B cell (primary cell): ENCODE measurements around the gene IQCH. TPM values are rescaled to one million over a fixed set of nuclear protein-coding genes. Genes with fewer than 3 reads are reported as not detected.

Source experiments
- ATAC-seq: fragments of 200-7000 bp; cut with Tn5 transposase; one replicate; pipeline ENCODE4 v1.10.0; 2021; ENCODE audit warnings: low read depth, mild to moderate bottlenecking, moderate number of reproducible peaks, moderate library complexity
- CTCF ChIA-PET: fragments of 350-600 bp; sonication (Branson Sonifier 250); formaldehyde crosslinking; loops from one replicate; lab custom pipeline; 2021; ENCODE audit warnings: antibody characterized with exemption, inconsistent platforms; lab: Charles Lee
- POLR2A ChIA-PET: fragments of 350-600 bp; sonication (Branson Sonifier 250); formaldehyde crosslinking; loops from one replicate; lab custom pipeline; 2021; ENCODE audit warnings: antibody characterized with exemption; lab: Charles Lee
- DNase-seq: peaks from one replicate; pipeline ENCODE4 v3.0.0; 2013
- H2AFZ ChIP-seq: 2 replicates; pipeline ENCODE4 v1.6.1; 2012; ENCODE audit warnings: mild to moderate bottlenecking, low read depth, low read length; ENCODE audit not compliant: insufficient read depth, poor library complexity, severe bottlenecking
- H3K27ac ChIP-seq, 2 donors: 1 replicate in 1 of 2; 2 replicates in 1 of 2; pipeline ENCODE4 v1.5.1; 2012 to 2013; ENCODE audit warnings: low read length in 2 of 2, mild to moderate bottlenecking in 2 of 2, moderate library complexity in 1 of 2
- H3K27me3 ChIP-seq, 4 experiments: fragments of 200-600 bp in 1 of 4; sonication (generic) in 1 of 4; replicated peaks in 1 of 4; 1 replicate in 2 of 4; 2 replicates in 2 of 4; pipeline versions ENCODE4 v1.6.1 to v1.7.0; 2013 to 2016; ENCODE audit warnings: low read length in 3 of 4, mild to moderate bottlenecking in 2 of 4, mixed read lengths in 1 of 4, moderate library complexity in 1 of 4; ENCODE audit not compliant: insufficient read depth in 4 of 4, control insufficient read depth in 3 of 4; ENCODE audit errors: control extremely low read depth in 1 of 4
- H3K36me3 ChIP-seq, 2 experiments: replicated peaks in 1 of 2; 1 replicate in 1 of 2; 2 replicates in 1 of 2; pipeline versions ENCODE4 v1.6.1 to v1.7.1; 2013; ENCODE audit warnings: low read length in 1 of 2; ENCODE audit not compliant: insufficient read depth in 2 of 2, control insufficient read depth in 1 of 2; ENCODE audit errors: control extremely low read depth in 1 of 2, extremely low read depth in 1 of 2
- H3K4me1 ChIP-seq, 2 donors: fragments of 200-600 bp in 1 of 2; sonication (generic) in 1 of 2; 1 replicate in 1 of 2; 2 replicates in 1 of 2; pipeline versions ENCODE4 v1.5.1 to v1.6.1; 2013 to 2017; ENCODE audit warnings: low read length in 2 of 2; ENCODE audit not compliant: control insufficient read depth in 2 of 2, insufficient read depth in 2 of 2
- H3K4me2 ChIP-seq: replicated peaks from 2 replicates; pipeline ENCODE3; 2012; ENCODE audit warnings: mild to moderate bottlenecking, low read depth, low read length; ENCODE audit not compliant: poor library complexity, severe bottlenecking
- H3K4me3 ChIP-seq, 5 experiments: fragments of 200-600 bp in 1 of 5; sonication (generic) in 1 of 5; 1 replicate in 3 of 5; 2 replicates in 2 of 5; pipeline versions ENCODE4 v1.5.1 to v1.7.0; 2011 to 2016; ENCODE audit warnings: low read length in 4 of 5, mild to moderate bottlenecking in 4 of 5, low read depth in 2 of 5, control low read depth in 1 of 5, moderate library complexity in 1 of 5; ENCODE audit not compliant: insufficient read depth in 1 of 5; ENCODE audit errors: control extremely low read depth in 1 of 5, extremely low read depth in 1 of 5
- H3K79me2 ChIP-seq: fragments of 200-600 bp; sonication (generic); one replicate; pipeline ENCODE4 v1.6.0; 2016; ENCODE audit warnings: low read length; ENCODE audit not compliant: control insufficient read depth, insufficient read depth
- H3K9ac ChIP-seq: fragments of 200-600 bp; sonication (generic); 2 replicates; pipeline ENCODE4 v1.6.1; 2017; ENCODE audit warnings: mild to moderate bottlenecking, low read length, moderate library complexity
- H3K9me3 ChIP-seq, 3 donors: one replicate each; pipeline versions ENCODE4 v1.6.1 to v1.7.1; 2013; ENCODE audit warnings: low read length in 2 of 3; ENCODE audit not compliant: control insufficient read depth in 2 of 3, insufficient read depth in 1 of 3; ENCODE audit errors: control extremely low read depth in 1 of 3
- H4K20me1 ChIP-seq: 2 replicates; pipeline ENCODE4 v1.6.0; 2012; ENCODE audit warnings: mild to moderate bottlenecking, low read length; ENCODE audit not compliant: insufficient read depth, control insufficient read depth, poor library complexity, severe bottlenecking
- H3K27ac Mint-ChIP-seq: one replicate; pipeline ENCODE4 v1.8.0; 2021; ENCODE audit warnings: mixed read lengths
- H3K27me3 Mint-ChIP-seq: one replicate; pipeline ENCODE4 v1.8.0; 2021; ENCODE audit warnings: mixed read lengths
- H3K4me1 Mint-ChIP-seq: one replicate; pipeline ENCODE4 v1.8.0; 2021; ENCODE audit warnings: mixed read lengths
- H3K4me3 Mint-ChIP-seq: one replicate; pipeline ENCODE4 v1.8.0; 2021; ENCODE audit warnings: mixed read lengths
- H3K9me3 Mint-ChIP-seq: one replicate; pipeline ENCODE4 v1.8.0; 2022; ENCODE audit warnings: mixed read lengths; ENCODE audit not compliant: insufficient read depth
- EZH2 ChIP-seq: IDR thresholded peaks from 2 replicates; pipeline ENCODE4 v1.6.1; 2012; ENCODE audit warnings: borderline replicate concordance, low read depth, mild to moderate bottlenecking, moderate library complexity, low read length; ENCODE audit not compliant: insufficient read depth, poor library complexity, severe bottlenecking
- WGBS: methylation state at CpG from one replicate; pipeline ENCODE4 v1.1.5; 2013; ENCODE audit warnings: missing lambda C conversion rate; ENCODE audit not compliant: insufficient coverage; 5-methylcytosine and 5-hydroxymethylcytosine counted together
- intact Hi-C: fragments of 100-400 bp; cut with micrococcal nuclease; formaldehyde crosslinking; loops from one replicate; pipeline ENCODE4 v1.10.0; 2022
- polyA plus RNA-seq: library from polyadenylated mRNA; depleted of rRNA; stranded (reverse); fragments of >200 nt; gene quantifications from 2 replicates; pipeline ENCODE4 v1.2.3, GENCODE V29; 2012
- total RNA-seq, 2 donors: library from RNA; stranded (reverse); fragments of 120-200 nt in 1 of 2; gene quantifications; 1 replicate in 1 of 2; 2 replicates in 1 of 2; pipeline versions ENCODE4 v1.2.3 to v1.2.4, GENCODE V29; 2013 to 2022
- TF ChIP-seq, protein P1 (sequence below): fragments of 200-600 bp; IDR thresholded peaks from one replicate; pipeline ENCODE4 v1.8.0; 2022; ENCODE audit warnings: antibody characterized with exemption, mild to moderate bottlenecking

Gene IQCH
- total and polyA plus RNA-seq, 2 donors (not counting 1 experiment from before 2014, with no cell fraction given) = 1.6 TPM; not detected in 1

DNA sequence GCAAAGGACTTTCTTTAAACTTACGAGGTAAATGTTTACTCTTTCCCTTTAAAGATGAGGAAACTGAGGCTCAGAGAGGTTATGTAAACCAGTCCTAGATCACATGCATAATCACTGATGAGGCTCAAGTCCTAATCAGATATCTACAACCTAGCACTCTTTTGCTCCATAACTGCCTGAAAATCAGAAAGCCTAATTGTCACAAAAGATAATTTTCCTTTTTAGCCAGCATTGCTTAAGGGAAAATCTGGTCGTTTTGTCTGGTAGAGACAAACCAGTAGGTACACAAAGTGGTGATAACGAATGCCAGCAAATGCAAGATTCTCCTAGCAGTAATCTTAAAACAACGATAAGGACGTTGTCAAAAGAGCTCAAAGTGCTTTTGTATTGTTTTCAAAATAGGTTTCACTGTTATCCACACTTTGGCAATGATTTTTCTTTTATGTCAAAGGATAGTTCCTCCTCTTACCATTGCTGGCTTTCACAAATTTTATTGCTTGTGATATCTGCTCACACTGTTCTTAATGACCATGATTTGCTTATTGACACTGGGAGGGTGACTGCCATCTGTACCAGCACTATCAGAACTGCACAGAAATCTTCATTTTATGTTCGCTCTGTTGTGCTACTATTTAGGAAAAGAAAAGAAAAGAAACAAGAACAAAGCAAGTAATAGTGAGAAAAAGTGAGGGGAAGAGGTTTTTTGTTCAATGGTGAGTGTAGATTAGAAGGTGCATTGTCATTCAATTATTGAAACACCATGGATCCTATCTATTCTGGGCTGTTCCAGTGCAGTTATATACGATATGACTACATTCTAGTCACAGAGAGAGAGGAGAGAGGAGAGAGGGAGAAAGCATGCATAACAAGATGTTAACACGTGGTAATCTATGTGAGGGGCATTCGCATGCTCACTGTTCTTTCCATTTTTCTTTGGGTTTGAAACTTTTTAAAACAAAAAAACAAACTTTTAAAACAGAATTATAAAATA lies 13.7 kb downstream of the IQCH start:
- Histone ChIP-seq H3K9me3 (peaks cover 0 to 6% (median 4%) of the 10 kb centered on the region in 3 donors), H3K27me3 (no peaks in the 10 kb centered on the region), H3K79me2 (no peaks in the 10 kb centered on the region), H3K4me2 (no peak overlapping the region), H4K20me1 (no peaks in the 10 kb centered on the region), H3K4me3 (no peak overlapping the region), H3K9ac (no peak overlapping the region), H3K4me1 (no peaks in the 10 kb centered on the region), H2AFZ (no peak overlapping the region), H3K36me3 (no peaks in the 10 kb centered on the region), H3K27ac (no peak overlapping the region)
- WGBS = 100% methylated on average over 5 of the region's 9 CpGs
- TF ChIP-seq, protein P1, sequence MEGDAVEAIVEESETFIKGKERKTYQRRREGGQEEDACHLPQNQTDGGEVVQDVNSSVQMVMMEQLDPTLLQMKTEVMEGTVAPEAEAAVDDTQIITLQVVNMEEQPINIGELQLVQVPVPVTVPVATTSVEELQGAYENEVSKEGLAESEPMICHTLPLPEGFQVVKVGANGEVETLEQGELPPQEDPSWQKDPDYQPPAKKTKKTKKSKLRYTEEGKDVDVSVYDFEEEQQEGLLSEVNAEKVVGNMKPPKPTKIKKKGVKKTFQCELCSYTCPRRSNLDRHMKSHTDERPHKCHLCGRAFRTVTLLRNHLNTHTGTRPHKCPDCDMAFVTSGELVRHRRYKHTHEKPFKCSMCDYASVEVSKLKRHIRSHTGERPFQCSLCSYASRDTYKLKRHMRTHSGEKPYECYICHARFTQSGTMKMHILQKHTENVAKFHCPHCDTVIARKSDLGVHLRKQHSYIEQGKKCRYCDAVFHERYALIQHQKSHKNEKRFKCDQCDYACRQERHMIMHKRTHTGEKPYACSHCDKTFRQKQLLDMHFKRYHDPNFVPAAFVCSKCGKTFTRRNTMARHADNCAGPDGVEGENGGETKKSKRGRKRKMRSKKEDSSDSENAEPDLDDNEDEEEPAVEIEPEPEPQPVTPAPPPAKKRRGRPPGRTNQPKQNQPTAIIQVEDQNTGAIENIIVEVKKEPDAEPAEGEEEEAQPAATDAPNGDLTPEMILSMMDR = no peak
- TF ChIP-seq EZH2 = no peak
- intact Hi-C loops = no loop called here
- no peak overlapping the region for H3K27ac Mint-ChIP-seq
- no peak overlapping the region for H3K4me3 Mint-ChIP-seq
- peaks cover 3% of the 10 kb centered on the region for H3K9me3 Mint-ChIP-seq
- ATAC-seq = no peak
- H3K27me3 Mint-ChIP-seq = peaks cover 5% of the 10 kb centered on the region
- CTCF ChIA-PET = no interaction called here
- no peaks in the 10 kb centered on the region for H3K4me1 Mint-ChIP-seq
- DNase-seq = no peak
- POLR2A ChIA-PET = no interaction called here

DNA sequence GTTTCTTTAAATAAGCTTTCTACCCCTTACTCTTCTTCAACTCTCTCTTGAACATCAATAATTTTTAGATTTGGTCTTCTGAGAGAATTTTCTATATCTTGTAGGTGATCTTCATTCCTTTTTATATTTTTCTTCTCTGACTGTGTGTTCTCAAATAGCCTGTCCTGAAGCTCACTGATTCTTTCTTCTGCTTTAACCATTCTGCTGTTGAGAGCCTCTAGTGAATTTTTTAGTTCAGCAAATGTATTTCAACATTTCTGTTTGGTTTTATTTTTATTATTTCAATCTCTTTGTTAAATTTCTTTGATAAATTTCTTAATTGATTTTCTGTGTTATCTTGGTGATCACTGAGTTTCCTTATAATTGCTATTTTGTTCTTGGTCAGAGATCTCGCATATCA lies 19.6 kb downstream of the IQCH start:
- Histone ChIP-seq H3K4me1 (no peaks in the 10 kb centered on the region), H2AFZ (no peak overlapping the region), H3K4me2 (no peak overlapping the region), H3K9ac (no peak overlapping the region), H3K9me3 (peaks cover 7 to 15% (median 9%) of the 10 kb centered on the region in 3 donors), H3K36me3 (no peaks in the 10 kb centered on the region), H3K4me3 (no peak overlapping the region), H3K27me3 (peaks cover 0 to 2% (median 0%) of the 10 kb centered on the region in 4 experiments), H4K20me1 (no peaks in the 10 kb centered on the region), H3K79me2 (no peaks in the 10 kb centered on the region), H3K27ac (no peak overlapping the region)
- ATAC-seq (no peak), DNase-seq (no peak)
- ChIA-PET CTCF (no interaction called here), POLR2A (no interaction called here)
- no peaks in the 10 kb centered on the region for H3K4me1 Mint-ChIP-seq
- H3K27me3 Mint-ChIP-seq = peaks cover 16% of the 10 kb centered on the region
- TF ChIP-seq, protein P1 = no peak
- no peak for TF ChIP-seq EZH2
- no CpG with 5 or more reads among the region's 1 CpG for WGBS
- H3K9me3 Mint-ChIP-seq = peaks cover 11% of the 10 kb centered on the region
- no peak overlapping the region for H3K4me3 Mint-ChIP-seq
- H3K27ac Mint-ChIP-seq = no peak overlapping the region
- intact Hi-C loops = no loop called here
